GM23338 (cell line): ENCODE measurements around the gene HMGCS2. TPM values are rescaled to one million over a fixed set of nuclear protein-coding genes. Genes with fewer than 3 reads are reported as not detected.

Source experiments
- ATAC-seq: fragments of 200-7000 bp; cut with Tn5 transposase; 3 replicates; pipeline ENCODE4 v1.9.1; 2020
- DNase-seq: peaks from one replicate; pipeline ENCODE4 v3.0.0-alpha.2; 2015; ENCODE audit warnings: low spot score
- H2AFZ ChIP-seq: fragments of 200-600 bp; sonication (generic); 2 replicates; pipeline ENCODE4 v1.8.0; 2016; ENCODE audit warnings: antibody characterized with exemption, mild to moderate bottlenecking, moderate library complexity
- H3F3A ChIP-seq: fragments of 200-600 bp; sonication (generic); replicated peaks from 2 replicates; pipeline ENCODE4 v1.8.0; 2017; ENCODE audit warnings: antibody characterized with exemption, mixed run types, low read depth
- H3K27ac ChIP-seq: fragments of 200-600 bp; sonication (generic); 2 replicates; pipeline ENCODE4 v1.6.1; 2016; ENCODE audit warnings: low read depth
- H3K27me3 ChIP-seq: fragments of 200-600 bp; sonication (generic); 2 replicates; pipeline ENCODE4 v1.8.0; 2016; ENCODE audit warnings: mild to moderate bottlenecking, mixed run types, moderate library complexity; ENCODE audit not compliant: insufficient read depth
- H3K36me3 ChIP-seq: fragments of 200-600 bp; sonication (generic); 2 replicates; pipeline ENCODE4 v1.8.0; 2016; ENCODE audit warnings: mild to moderate bottlenecking; ENCODE audit not compliant: insufficient read depth
- H3K4me1 ChIP-seq: fragments of 200-600 bp; sonication (generic); 2 replicates; pipeline ENCODE4 v1.8.0; 2016; ENCODE audit warnings: mild to moderate bottlenecking, moderate library complexity; ENCODE audit not compliant: insufficient read depth
- H3K4me2 ChIP-seq: fragments of 200-600 bp; sonication (generic); 2 replicates; pipeline ENCODE4 v1.7.1; 2017; ENCODE audit warnings: mixed run types
- H3K4me3 ChIP-seq: fragments of 200-600 bp; sonication (generic); 2 replicates; pipeline ENCODE4 v1.6.1; 2016; ENCODE audit warnings: mixed run types
- H3K79me2 ChIP-seq: fragments of 200-600 bp; sonication (generic); replicated peaks from 2 replicates; pipeline ENCODE4 v1.8.0; 2017; ENCODE audit warnings: mild to moderate bottlenecking; ENCODE audit not compliant: insufficient read depth
- H3K9me2 ChIP-seq: fragments of 200-600 bp; sonication (generic); 2 replicates; pipeline ENCODE4 v1.8.0; 2017; ENCODE audit not compliant: insufficient read depth
- H4K20me1 ChIP-seq: fragments of 200-600 bp; sonication (generic); replicated peaks from 2 replicates; pipeline ENCODE4 v1.8.0; 2017; ENCODE audit warnings: mild to moderate bottlenecking; ENCODE audit not compliant: insufficient read depth
- H3K27ac Mint-ChIP-seq: 2 replicates; pipeline ENCODE4 v1.8.0; 2020; ENCODE audit warnings: inconsistent platforms, mild to moderate bottlenecking, moderate library complexity, mixed read lengths
- H3K27me3 Mint-ChIP-seq: 3 replicates; pipeline ENCODE4 v1.8.0; 2022; ENCODE audit warnings: low read depth, mild to moderate bottlenecking, moderate library complexity, mixed read lengths, inconsistent platforms; ENCODE audit not compliant: insufficient read depth, poor library complexity
- H3K36me3 Mint-ChIP-seq: 3 replicates; pipeline ENCODE4 v1.8.0; 2021; ENCODE audit warnings: low read depth, mild to moderate bottlenecking, inconsistent platforms, moderate library complexity, mixed read lengths
- H3K4me1 Mint-ChIP-seq: 3 replicates; pipeline ENCODE4 v1.8.0; 2020; ENCODE audit warnings: mild to moderate bottlenecking, inconsistent platforms, mixed read lengths
- H3K4me3 Mint-ChIP-seq: 3 replicates; pipeline ENCODE4 v1.8.0; 2021; ENCODE audit warnings: moderate library complexity, mild to moderate bottlenecking, inconsistent platforms, mixed read lengths
- H3K9me3 Mint-ChIP-seq: 3 replicates; pipeline ENCODE4 v1.8.0; 2020; ENCODE audit warnings: moderate library complexity, mild to moderate bottlenecking, inconsistent platforms, mixed read lengths
- CREB1 ChIP-seq: fragments of 250-450 bp; sonication (Bioruptor Pico); IDR thresholded peaks from 2 replicates; pipeline ENCODE4 v1.5.0; 2020; ENCODE audit warnings: low read depth, mild to moderate bottlenecking, moderate library complexity
- EZH2 ChIP-seq: fragments of 200-600 bp; sonication (generic); IDR thresholded peaks from one replicate; pipeline ENCODE4 v1.8.0; 2017; ENCODE audit warnings: antibody characterized with exemption, mild to moderate bottlenecking, low read depth; ENCODE audit not compliant: unreplicated experiment
- EZH2phosphoT487 ChIP-seq: fragments of 200-600 bp; sonication (generic); IDR thresholded peaks from one replicate; pipeline ENCODE4 v1.8.1; 2018; ENCODE audit warnings: antibody characterized with exemption; ENCODE audit not compliant: unreplicated experiment
- JUNB ChIP-seq: IDR thresholded peaks from one replicate; pipeline ENCODE4 v1.6.1; 2016; ENCODE audit warnings: antibody characterized with exemption; ENCODE audit not compliant: unreplicated experiment
- NANOG ChIP-seq: IDR thresholded peaks from 2 replicates; pipeline ENCODE4 v1.6.1; 2016; ENCODE audit warnings: antibody characterized with exemption, borderline replicate concordance
- POLR2AphosphoS5 ChIP-seq: IDR thresholded peaks from 2 replicates; pipeline ENCODE4 v1.6.1; 2016; ENCODE audit warnings: antibody characterized with exemption, low read depth
- REST ChIP-seq: IDR thresholded peaks from one replicate; pipeline ENCODE4 v1.6.1; 2018; ENCODE audit warnings: antibody characterized with exemption; ENCODE audit not compliant: unreplicated experiment
- STAT1 ChIP-seq: IDR thresholded peaks from one replicate; pipeline ENCODE4 v1.6.1; 2016; ENCODE audit warnings: antibody characterized with exemption; ENCODE audit not compliant: unreplicated experiment
- ZNF114 ChIP-seq: fragments of 250-450 bp; sonication (Bioruptor Pico); IDR thresholded peaks from 2 replicates; pipeline ENCODE4 v1.5.0; 2020; ENCODE audit warnings: mild to moderate bottlenecking, moderate library complexity
- ZNF331 ChIP-seq: fragments of 250-450 bp; sonication (Bioruptor Pico); IDR thresholded peaks from 2 replicates; pipeline ENCODE4 v1.5.0; 2020; ENCODE audit warnings: low read depth, mild to moderate bottlenecking, moderate library complexity
- polyA plus RNA-seq: library from polyadenylated mRNA; unstranded; fragments of >200 nt; fragmentation: Nextera tagmentation; extraction: Ambion mirVana; gene quantifications from 2 replicates; pipeline ENCODE4 v1.2.1, GENCODE V29; 2016
- total RNA-seq: library from RNA; depleted of rRNA; stranded (reverse); fragments of >200 nt; shearing (Covaris generic); gene quantifications from 2 replicates; pipeline ENCODE4 v1.2.3, GENCODE V29; 2014
- TF ChIP-seq, protein P1 (sequence below): fragments of 250-450 bp; sonication (Bioruptor Pico); IDR thresholded peaks from 2 replicates; pipeline ENCODE4 v1.5.0; 2020; ENCODE audit warnings: mild to moderate bottlenecking, moderate library complexity
- TF ChIP-seq, protein P2 (sequence below), 2 experiments: fragments of 200-600 bp in 1 of 2; sonication (generic) in 1 of 2; conservative IDR thresholded peaks; 2 replicates each; pipeline versions ENCODE4 v1.5.1 to v1.6.1; 2016 to 2017; ENCODE audit warnings: antibody characterized with exemption in 2 of 2, low read depth in 2 of 2, mild to moderate bottlenecking in 2 of 2, moderate library complexity in 1 of 2
- TF ChIP-seq, protein P3 (sequence below): IDR thresholded peaks from 2 replicates; pipeline ENCODE4 v1.6.1; 2016; ENCODE audit warnings: antibody characterized with exemption

HMGCS2 gene
- total and polyA plus RNA-seq, 2 experiments from 2014 or later = not detected

DNA sequence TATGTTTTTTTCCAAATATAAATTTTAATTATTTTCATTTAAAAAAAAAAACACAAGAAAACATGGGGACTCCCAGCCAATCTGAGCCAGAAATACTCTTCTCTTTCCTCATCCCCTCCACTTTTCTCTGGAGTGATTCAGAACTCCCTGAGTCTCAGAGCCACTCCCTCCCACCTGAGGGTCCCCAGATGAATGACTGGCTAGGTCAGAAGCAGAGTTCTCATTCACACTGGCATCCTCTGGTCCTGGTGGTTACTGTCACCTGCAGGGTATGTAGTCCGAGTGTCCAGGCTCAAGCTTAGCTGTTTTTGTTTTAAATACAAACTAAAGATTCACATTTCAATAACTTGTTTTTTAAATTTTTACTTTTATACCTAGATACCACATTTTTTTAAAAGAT is 6.3 kb downstream of the HMGCS2 start:
- DNase-seq = no peak
- no peaks in the 10 kb centered on the region for H4K20me1 ChIP-seq
- no peaks in the 10 kb centered on the region for H3K79me2 ChIP-seq
- ATAC-seq = peak; percentile 67
- H2AFZ ChIP-seq = no peak overlapping the region
- Mint-ChIP-seq H3K27me3 (peaks cover 3% of the 10 kb centered on the region), H3K4me1 (peaks cover 7% of the 10 kb centered on the region; the same call in 2 of the 3 replicates), H3K27ac (no peak overlapping the region), H3K4me3 (no peak overlapping the region), H3K36me3 (no peaks in the 10 kb centered on the region), H3K9me3 (no peaks in the 10 kb centered on the region; the same call in 2 of the 3 replicates)
- no peak overlapping the region for H3K4me2 ChIP-seq
- H3K4me1 ChIP-seq = peaks cover 4% of the 10 kb centered on the region
- H3K4me3 ChIP-seq = no peak overlapping the region
- H3K9me2 ChIP-seq = no peaks in the 10 kb centered on the region; the same call in 1 of the 2 replicates
- no peak overlapping the region for H3K27ac ChIP-seq
- H3F3A ChIP-seq = no peaks in the 10 kb centered on the region
- no peaks in the 10 kb centered on the region for H3K36me3 ChIP-seq
- TF ChIP-seq EZH2 (no peak), EZH2phosphoT487 (no peak), POLR2AphosphoS5 (no peak), NANOG (no peak), JUNB (no peak), CREB1 (no peak), REST (no peak), ZNF331 (CRISPR knock-in tag) (no peak), ZNF114 (no peak), STAT1 (no peak)
- TF ChIP-seq, protein P1, sequence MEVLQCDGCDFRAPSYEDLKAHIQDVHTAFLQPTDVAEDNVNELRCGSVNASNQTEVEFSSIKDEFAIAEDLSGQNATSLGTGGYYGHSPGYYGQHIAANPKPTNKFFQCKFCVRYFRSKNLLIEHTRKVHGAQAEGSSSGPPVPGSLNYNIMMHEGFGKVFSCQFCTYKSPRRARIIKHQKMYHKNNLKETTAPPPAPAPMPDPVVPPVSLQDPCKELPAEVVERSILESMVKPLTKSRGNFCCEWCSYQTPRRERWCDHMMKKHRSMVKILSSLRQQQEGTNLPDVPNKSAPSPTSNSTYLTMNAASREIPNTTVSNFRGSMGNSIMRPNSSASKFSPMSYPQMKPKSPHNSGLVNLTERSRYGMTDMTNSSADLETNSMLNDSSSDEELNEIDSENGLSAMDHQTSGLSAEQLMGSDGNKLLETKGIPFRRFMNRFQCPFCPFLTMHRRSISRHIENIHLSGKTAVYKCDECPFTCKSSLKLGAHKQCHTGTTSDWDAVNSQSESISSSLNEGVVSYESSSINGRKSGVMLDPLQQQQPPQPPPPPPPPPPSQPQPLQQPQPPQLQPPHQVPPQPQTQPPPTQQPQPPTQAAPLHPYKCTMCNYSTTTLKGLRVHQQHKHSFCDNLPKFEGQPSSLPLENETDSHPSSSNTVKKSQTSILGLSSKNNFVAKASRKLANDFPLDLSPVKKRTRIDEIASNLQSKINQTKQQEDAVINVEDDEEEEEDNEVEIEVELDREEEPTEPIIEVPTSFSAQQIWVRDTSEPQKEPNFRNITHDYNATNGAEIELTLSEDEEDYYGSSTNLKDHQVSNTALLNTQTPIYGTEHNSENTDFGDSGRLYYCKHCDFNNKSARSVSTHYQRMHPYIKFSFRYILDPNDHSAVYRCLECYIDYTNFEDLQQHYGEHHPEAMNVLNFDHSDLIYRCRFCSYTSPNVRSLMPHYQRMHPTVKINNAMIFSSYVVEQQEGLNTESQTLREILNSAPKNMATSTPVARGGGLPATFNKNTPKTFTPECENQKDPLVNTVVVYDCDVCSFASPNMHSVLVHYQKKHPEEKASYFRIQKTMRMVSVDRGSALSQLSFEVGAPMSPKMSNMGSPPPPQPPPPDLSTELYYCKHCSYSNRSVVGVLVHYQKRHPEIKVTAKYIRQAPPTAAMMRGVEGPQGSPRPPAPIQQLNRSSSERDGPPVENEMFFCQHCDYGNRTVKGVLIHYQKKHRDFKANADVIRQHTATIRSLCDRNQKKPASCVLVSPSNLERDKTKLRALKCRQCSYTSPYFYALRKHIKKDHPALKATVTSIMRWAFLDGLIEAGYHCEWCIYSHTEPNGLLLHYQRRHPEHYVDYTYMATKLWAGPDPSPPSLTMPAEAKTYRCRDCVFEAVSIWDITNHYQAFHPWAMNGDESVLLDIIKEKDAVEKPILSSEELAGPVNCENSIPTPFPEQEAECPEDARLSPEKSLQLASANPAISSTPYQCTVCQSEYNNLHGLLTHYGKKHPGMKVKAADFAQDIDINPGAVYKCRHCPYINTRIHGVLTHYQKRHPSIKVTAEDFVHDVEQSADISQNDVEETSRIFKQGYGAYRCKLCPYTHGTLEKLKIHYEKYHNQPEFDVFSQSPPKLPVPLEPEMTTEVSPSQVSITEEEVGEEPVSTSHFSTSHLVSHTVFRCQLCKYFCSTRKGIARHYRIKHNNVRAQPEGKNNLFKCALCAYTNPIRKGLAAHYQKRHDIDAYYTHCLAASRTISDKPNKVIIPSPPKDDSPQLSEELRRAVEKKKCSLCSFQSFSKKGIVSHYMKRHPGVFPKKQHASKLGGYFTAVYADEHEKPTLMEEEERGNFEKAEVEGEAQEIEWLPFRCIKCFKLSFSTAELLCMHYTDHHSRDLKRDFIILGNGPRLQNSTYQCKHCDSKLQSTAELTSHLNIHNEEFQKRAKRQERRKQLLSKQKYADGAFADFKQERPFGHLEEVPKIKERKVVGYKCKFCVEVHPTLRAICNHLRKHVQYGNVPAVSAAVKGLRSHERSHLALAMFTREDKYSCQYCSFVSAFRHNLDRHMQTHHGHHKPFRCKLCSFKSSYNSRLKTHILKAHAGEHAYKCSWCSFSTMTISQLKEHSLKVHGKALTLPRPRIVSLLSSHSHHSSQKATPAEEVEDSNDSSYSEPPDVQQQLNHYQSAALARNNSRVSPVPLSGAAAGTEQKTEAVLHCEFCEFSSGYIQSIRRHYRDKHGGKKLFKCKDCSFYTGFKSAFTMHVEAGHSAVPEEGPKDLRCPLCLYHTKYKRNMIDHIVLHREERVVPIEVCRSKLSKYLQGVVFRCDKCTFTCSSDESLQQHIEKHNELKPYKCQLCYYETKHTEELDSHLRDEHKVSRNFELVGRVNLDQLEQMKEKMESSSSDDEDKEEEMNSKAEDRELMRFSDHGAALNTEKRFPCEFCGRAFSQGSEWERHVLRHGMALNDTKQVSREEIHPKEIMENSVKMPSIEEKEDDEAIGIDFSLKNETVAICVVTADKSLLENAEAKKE (CRISPR knock-in tag) = no peak
- TF ChIP-seq, protein P2, sequence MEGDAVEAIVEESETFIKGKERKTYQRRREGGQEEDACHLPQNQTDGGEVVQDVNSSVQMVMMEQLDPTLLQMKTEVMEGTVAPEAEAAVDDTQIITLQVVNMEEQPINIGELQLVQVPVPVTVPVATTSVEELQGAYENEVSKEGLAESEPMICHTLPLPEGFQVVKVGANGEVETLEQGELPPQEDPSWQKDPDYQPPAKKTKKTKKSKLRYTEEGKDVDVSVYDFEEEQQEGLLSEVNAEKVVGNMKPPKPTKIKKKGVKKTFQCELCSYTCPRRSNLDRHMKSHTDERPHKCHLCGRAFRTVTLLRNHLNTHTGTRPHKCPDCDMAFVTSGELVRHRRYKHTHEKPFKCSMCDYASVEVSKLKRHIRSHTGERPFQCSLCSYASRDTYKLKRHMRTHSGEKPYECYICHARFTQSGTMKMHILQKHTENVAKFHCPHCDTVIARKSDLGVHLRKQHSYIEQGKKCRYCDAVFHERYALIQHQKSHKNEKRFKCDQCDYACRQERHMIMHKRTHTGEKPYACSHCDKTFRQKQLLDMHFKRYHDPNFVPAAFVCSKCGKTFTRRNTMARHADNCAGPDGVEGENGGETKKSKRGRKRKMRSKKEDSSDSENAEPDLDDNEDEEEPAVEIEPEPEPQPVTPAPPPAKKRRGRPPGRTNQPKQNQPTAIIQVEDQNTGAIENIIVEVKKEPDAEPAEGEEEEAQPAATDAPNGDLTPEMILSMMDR (conservative IDR thresholded peaks at IDR 0.05; ENCODE audit: low read depth in 2 of 2) = no peak
- TF ChIP-seq, protein P3, sequence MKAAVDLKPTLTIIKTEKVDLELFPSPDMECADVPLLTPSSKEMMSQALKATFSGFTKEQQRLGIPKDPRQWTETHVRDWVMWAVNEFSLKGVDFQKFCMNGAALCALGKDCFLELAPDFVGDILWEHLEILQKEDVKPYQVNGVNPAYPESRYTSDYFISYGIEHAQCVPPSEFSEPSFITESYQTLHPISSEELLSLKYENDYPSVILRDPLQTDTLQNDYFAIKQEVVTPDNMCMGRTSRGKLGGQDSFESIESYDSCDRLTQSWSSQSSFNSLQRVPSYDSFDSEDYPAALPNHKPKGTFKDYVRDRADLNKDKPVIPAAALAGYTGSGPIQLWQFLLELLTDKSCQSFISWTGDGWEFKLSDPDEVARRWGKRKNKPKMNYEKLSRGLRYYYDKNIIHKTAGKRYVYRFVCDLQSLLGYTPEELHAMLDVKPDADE = no peak
- no peaks in the 10 kb centered on the region for H3K27me3 ChIP-seq
